B cell (primary cell): ENCODE measurements around the gene SLC30A7. TPM values are rescaled to one million over a fixed set of nuclear protein-coding genes. Genes with fewer than 3 reads are reported as not detected.

Experiments used
- ATAC-seq: fragments of 200-7000 bp; cut with Tn5 transposase; one replicate; pipeline ENCODE4 v1.10.0; 2021; ENCODE audit warnings: low read depth, mild to moderate bottlenecking, moderate number of reproducible peaks, moderate library complexity
- CTCF ChIA-PET: fragments of 350-600 bp; sonication (Branson Sonifier 250); formaldehyde crosslinking; loops from one replicate; lab custom pipeline; 2021; ENCODE audit warnings: antibody characterized with exemption, inconsistent platforms; lab: Charles Lee
- POLR2A ChIA-PET: fragments of 350-600 bp; sonication (Branson Sonifier 250); formaldehyde crosslinking; loops from one replicate; lab custom pipeline; 2021; ENCODE audit warnings: antibody characterized with exemption; lab: Charles Lee
- DNase-seq: peaks from one replicate; pipeline ENCODE4 v3.0.0; 2013
- H2AFZ ChIP-seq: 2 replicates; pipeline ENCODE4 v1.6.1; 2012; ENCODE audit warnings: mild to moderate bottlenecking, low read depth, low read length; ENCODE audit not compliant: insufficient read depth, poor library complexity, severe bottlenecking
- H3K27ac ChIP-seq, 2 donors: 1 replicate in 1 of 2; 2 replicates in 1 of 2; pipeline ENCODE4 v1.5.1; 2012 to 2013; ENCODE audit warnings: low read length in 2 of 2, mild to moderate bottlenecking in 2 of 2, moderate library complexity in 1 of 2
- H3K27me3 ChIP-seq, 4 experiments: fragments of 200-600 bp in 1 of 4; sonication (generic) in 1 of 4; replicated peaks in 1 of 4; 1 replicate in 2 of 4; 2 replicates in 2 of 4; pipeline versions ENCODE4 v1.6.1 to v1.7.0; 2013 to 2016; ENCODE audit warnings: low read length in 3 of 4, mild to moderate bottlenecking in 2 of 4, mixed read lengths in 1 of 4, moderate library complexity in 1 of 4; ENCODE audit not compliant: insufficient read depth in 4 of 4, control insufficient read depth in 3 of 4; ENCODE audit errors: control extremely low read depth in 1 of 4
- H3K36me3 ChIP-seq, 2 experiments: replicated peaks in 1 of 2; 1 replicate in 1 of 2; 2 replicates in 1 of 2; pipeline versions ENCODE4 v1.6.1 to v1.7.1; 2013; ENCODE audit warnings: low read length in 1 of 2; ENCODE audit not compliant: insufficient read depth in 2 of 2, control insufficient read depth in 1 of 2; ENCODE audit errors: control extremely low read depth in 1 of 2, extremely low read depth in 1 of 2
- H3K4me1 ChIP-seq, 2 donors: fragments of 200-600 bp in 1 of 2; sonication (generic) in 1 of 2; 1 replicate in 1 of 2; 2 replicates in 1 of 2; pipeline versions ENCODE4 v1.5.1 to v1.6.1; 2013 to 2017; ENCODE audit warnings: low read length in 2 of 2; ENCODE audit not compliant: control insufficient read depth in 2 of 2, insufficient read depth in 2 of 2
- H3K4me2 ChIP-seq: replicated peaks from 2 replicates; pipeline ENCODE3; 2012; ENCODE audit warnings: mild to moderate bottlenecking, low read depth, low read length; ENCODE audit not compliant: poor library complexity, severe bottlenecking
- H3K4me3 ChIP-seq, 5 experiments: fragments of 200-600 bp in 1 of 5; sonication (generic) in 1 of 5; 1 replicate in 3 of 5; 2 replicates in 2 of 5; pipeline versions ENCODE4 v1.5.1 to v1.7.0; 2011 to 2016; ENCODE audit warnings: low read length in 4 of 5, mild to moderate bottlenecking in 4 of 5, low read depth in 2 of 5, control low read depth in 1 of 5, moderate library complexity in 1 of 5; ENCODE audit not compliant: insufficient read depth in 1 of 5; ENCODE audit errors: control extremely low read depth in 1 of 5, extremely low read depth in 1 of 5
- H3K79me2 ChIP-seq: fragments of 200-600 bp; sonication (generic); one replicate; pipeline ENCODE4 v1.6.0; 2016; ENCODE audit warnings: low read length; ENCODE audit not compliant: control insufficient read depth, insufficient read depth
- H3K9ac ChIP-seq: fragments of 200-600 bp; sonication (generic); 2 replicates; pipeline ENCODE4 v1.6.1; 2017; ENCODE audit warnings: mild to moderate bottlenecking, low read length, moderate library complexity
- H3K9me3 ChIP-seq, 3 donors: one replicate each; pipeline versions ENCODE4 v1.6.1 to v1.7.1; 2013; ENCODE audit warnings: low read length in 2 of 3; ENCODE audit not compliant: control insufficient read depth in 2 of 3, insufficient read depth in 1 of 3; ENCODE audit errors: control extremely low read depth in 1 of 3
- H4K20me1 ChIP-seq: 2 replicates; pipeline ENCODE4 v1.6.0; 2012; ENCODE audit warnings: mild to moderate bottlenecking, low read length; ENCODE audit not compliant: insufficient read depth, control insufficient read depth, poor library complexity, severe bottlenecking
- H3K27ac Mint-ChIP-seq: one replicate; pipeline ENCODE4 v1.8.0; 2021; ENCODE audit warnings: mixed read lengths
- H3K27me3 Mint-ChIP-seq: one replicate; pipeline ENCODE4 v1.8.0; 2021; ENCODE audit warnings: mixed read lengths
- H3K4me1 Mint-ChIP-seq: one replicate; pipeline ENCODE4 v1.8.0; 2021; ENCODE audit warnings: mixed read lengths
- H3K4me3 Mint-ChIP-seq: one replicate; pipeline ENCODE4 v1.8.0; 2021; ENCODE audit warnings: mixed read lengths
- H3K9me3 Mint-ChIP-seq: one replicate; pipeline ENCODE4 v1.8.0; 2022; ENCODE audit warnings: mixed read lengths; ENCODE audit not compliant: insufficient read depth
- CTCF ChIP-seq: fragments of 200-600 bp; IDR thresholded peaks from one replicate; pipeline ENCODE4 v1.8.0; 2022; ENCODE audit warnings: antibody characterized with exemption, mild to moderate bottlenecking
- EZH2 ChIP-seq: IDR thresholded peaks from 2 replicates; pipeline ENCODE4 v1.6.1; 2012; ENCODE audit warnings: borderline replicate concordance, low read depth, mild to moderate bottlenecking, moderate library complexity, low read length; ENCODE audit not compliant: insufficient read depth, poor library complexity, severe bottlenecking
- WGBS: methylation state at CpG from one replicate; pipeline ENCODE4 v1.1.5; 2013; ENCODE audit warnings: missing lambda C conversion rate; ENCODE audit not compliant: insufficient coverage; 5-methylcytosine and 5-hydroxymethylcytosine counted together
- intact Hi-C: fragments of 100-400 bp; cut with micrococcal nuclease; formaldehyde crosslinking; loops from one replicate; pipeline ENCODE4 v1.10.0; 2022
- polyA plus RNA-seq: library from polyadenylated mRNA; depleted of rRNA; stranded (reverse); fragments of >200 nt; gene quantifications from 2 replicates; pipeline ENCODE4 v1.2.3, GENCODE V29; 2012
- total RNA-seq, 2 donors: library from RNA; stranded (reverse); fragments of 120-200 nt in 1 of 2; gene quantifications; 1 replicate in 1 of 2; 2 replicates in 1 of 2; pipeline versions ENCODE4 v1.2.3 to v1.2.4, GENCODE V29; 2013 to 2022

SLC30A7 gene
- total and polyA plus RNA-seq, 2 donors (not counting 1 experiment from before 2014, with no cell fraction given): 5.2 to 28.6 TPM

- Mint-ChIP-seq H3K27me3 (no peaks in the 10 kb centered on the region), H3K9me3 (no peaks in the 10 kb centered on the region), H3K4me1 (peaks cover 10% of the 10 kb centered on the region), H3K4me3 (no peak overlapping the region), H3K27ac (no peak overlapping the region)
- ATAC-seq (no peak), DNase-seq (no peak)
- Histone ChIP-seq H3K27me3 (no peaks in the 10 kb centered on the region), H3K4me2 (no peak overlapping the region), H3K27ac (no peak overlapping the region), H2AFZ (no peak overlapping the region), H3K4me3 (no peak overlapping the region), H3K79me2 (peaks cover 36% of the 10 kb centered on the region), H3K36me3 (peaks cover 6% of the 10 kb centered on the region in 2 experiments), H3K4me1 (no peaks in the 10 kb centered on the region), H4K20me1 (no peaks in the 10 kb centered on the region), H3K9ac (no peak overlapping the region), H3K9me3 (no peaks in the 10 kb centered on the region)
- POLR2A ChIA-PET: no interaction called here
- WGBS: no CpG with 5 or more reads among the region's 1 CpG
- CTCF ChIA-PET: no interaction called here
- no peak for TF ChIP-seq EZH2
- no peak for TF ChIP-seq CTCF
- intact Hi-C loops: no loop called here
Observed at GRCh38 chr1:101017448-101017847, 121.6 kb downstream of the SLC30A7 start.

GRCh38 chr1:101022294-101022693 lies 126.4 kb downstream of the SLC30A7 start:
- no peaks in the 10 kb centered on the region for H3K9me3 ChIP-seq
- no CpG with 5 or more reads among the region's 3 CpGs for WGBS

More at GRCh38 chr1:101022294-101022693, 126.4 kb downstream of the SLC30A7 start:
- Histone ChIP-seq H3K79me2 (peaks cover 78% of the 10 kb centered on the region), H3K4me1 (peaks cover 17 to 21% of the 10 kb centered on the region in 2 donors), H3K4me2 (no peak overlapping the region), H2AFZ (no peak overlapping the region), H3K4me3 (no peak overlapping the region), H3K9ac (no peak overlapping the region), H3K36me3 (no peaks in the 10 kb centered on the region), H3K27me3 (no peaks in the 10 kb centered on the region), H4K20me1 (no peaks in the 10 kb centered on the region), H3K27ac (no peak overlapping the region)
- Mint-ChIP-seq H3K4me1 (peaks cover 32% of the 10 kb centered on the region), H3K27me3 (no peaks in the 10 kb centered on the region), H3K27ac (no peak overlapping the region), H3K4me3 (no peak overlapping the region), H3K9me3 (no peaks in the 10 kb centered on the region)
- ATAC-seq (no peak), DNase-seq (no peak)
- intact Hi-C loops: loop anchor here (10.0 kb wide), 1 partner anchor 97 kb away; no protein-coding TSS in a partner anchor
- POLR2A ChIA-PET: no interaction called here
- TF ChIP-seq CTCF: no peak
- no peak for TF ChIP-seq EZH2
- CTCF ChIA-PET: interaction anchor here (1.7 kb wide), 1 partner anchor 266 kb away, joined by 9 read pairs; no protein-coding TSS in a partner anchor
